Thoracic aorta (tissue), 2 donors: ENCODE results near the gene LCOR. TPM values are rescaled to one million over a fixed set of nuclear protein-coding genes. Genes with fewer than 3 reads are reported as not detected.

Experiments used
- ATAC-seq: fragments of 150-250 bp; one replicate; pipeline ENCODE4 v1.8.0; 2017; ENCODE audit warnings: low read depth; ENCODE audit not compliant: insufficient number of reproducible peaks, low FRiP score
- DNase-seq: peaks from one replicate; pipeline ENCODE4 v3.0.0-alpha.2; 2020; ENCODE audit warnings: low spot score
- H3K27ac ChIP-seq, 2 donors: fragments of 200-600 bp; sonication (generic); 1 replicate in 1 of 2; 2 replicates in 1 of 2; pipeline ENCODE4 v1.5.1; 2016; ENCODE audit warnings: mild to moderate bottlenecking in 2 of 2, moderate library complexity in 2 of 2
- H3K27me3 ChIP-seq: fragments of 200-600 bp; sonication (generic); replicated peaks from 2 replicates; pipeline ENCODE4 v1.6.0; 2016; ENCODE audit warnings: mild to moderate bottlenecking; ENCODE audit not compliant: insufficient read depth
- H3K36me3 ChIP-seq: fragments of 200-600 bp; sonication (generic); one replicate; pipeline ENCODE4 v1.5.1; 2016
- H3K4me1 ChIP-seq, 2 donors: fragments of 200-600 bp; sonication (generic); 1 replicate in 1 of 2; 2 replicates in 1 of 2; pipeline versions ENCODE4 v1.5.1 to v1.6.0; 2016; ENCODE audit warnings: low read depth in 2 of 2, mild to moderate bottlenecking in 1 of 2; ENCODE audit not compliant: control insufficient read depth in 1 of 2
- H3K4me3 ChIP-seq: fragments of 200-600 bp; sonication (generic); 2 replicates; pipeline ENCODE4 v1.5.1; 2016; ENCODE audit warnings: mild to moderate bottlenecking
- H3K9me3 ChIP-seq: fragments of 200-600 bp; sonication (generic); 2 replicates; pipeline ENCODE4 v1.5.1; 2016
- total RNA-seq, 2 donors: library from RNA; depleted of rRNA; stranded (reverse); fragments of >200 nt; gene quantifications; one replicate each; pipeline versions ENCODE4 v1.1.0 to v1.2.3, GENCODE V29; 2016
- TF ChIP-seq, protein P1 (sequence below): fragments of 200-600 bp; sonication (generic); IDR thresholded peaks from one replicate; pipeline ENCODE4 v1.5.1; 2019; ENCODE audit warnings: antibody characterized with exemption

The LCOR gene
- total RNA-seq, 2 donors from 2014 or later = 18.3 to 23.3 TPM

DNA sequence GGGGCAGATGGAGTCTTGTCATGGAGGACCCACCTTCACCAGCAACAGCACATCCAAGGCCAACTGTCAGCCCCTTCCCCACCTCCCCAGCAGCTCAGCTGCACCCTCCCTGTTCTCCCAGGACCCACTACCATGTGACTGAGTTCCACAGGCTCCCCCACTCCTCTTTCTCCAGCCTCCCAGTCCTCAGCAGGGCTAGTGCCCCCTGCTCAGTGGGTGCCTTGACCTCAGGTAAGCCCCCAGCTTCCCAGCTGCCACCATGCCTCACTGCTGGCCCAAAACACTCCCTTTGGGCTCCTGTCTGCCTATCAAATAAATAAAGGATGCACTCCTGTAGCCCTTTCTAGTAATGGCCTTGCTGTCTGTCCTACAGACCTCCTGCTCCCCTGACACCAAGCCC is 179.3 kb downstream of the LCOR start:
- H3K27me3 ChIP-seq = no peaks in the 10 kb centered on the region
- no peaks in the 10 kb centered on the region for H3K4me1 ChIP-seq
- H3K36me3 ChIP-seq = no peaks in the 10 kb centered on the region
- no peak overlapping the region for H3K27ac ChIP-seq
- TF ChIP-seq, protein P1, sequence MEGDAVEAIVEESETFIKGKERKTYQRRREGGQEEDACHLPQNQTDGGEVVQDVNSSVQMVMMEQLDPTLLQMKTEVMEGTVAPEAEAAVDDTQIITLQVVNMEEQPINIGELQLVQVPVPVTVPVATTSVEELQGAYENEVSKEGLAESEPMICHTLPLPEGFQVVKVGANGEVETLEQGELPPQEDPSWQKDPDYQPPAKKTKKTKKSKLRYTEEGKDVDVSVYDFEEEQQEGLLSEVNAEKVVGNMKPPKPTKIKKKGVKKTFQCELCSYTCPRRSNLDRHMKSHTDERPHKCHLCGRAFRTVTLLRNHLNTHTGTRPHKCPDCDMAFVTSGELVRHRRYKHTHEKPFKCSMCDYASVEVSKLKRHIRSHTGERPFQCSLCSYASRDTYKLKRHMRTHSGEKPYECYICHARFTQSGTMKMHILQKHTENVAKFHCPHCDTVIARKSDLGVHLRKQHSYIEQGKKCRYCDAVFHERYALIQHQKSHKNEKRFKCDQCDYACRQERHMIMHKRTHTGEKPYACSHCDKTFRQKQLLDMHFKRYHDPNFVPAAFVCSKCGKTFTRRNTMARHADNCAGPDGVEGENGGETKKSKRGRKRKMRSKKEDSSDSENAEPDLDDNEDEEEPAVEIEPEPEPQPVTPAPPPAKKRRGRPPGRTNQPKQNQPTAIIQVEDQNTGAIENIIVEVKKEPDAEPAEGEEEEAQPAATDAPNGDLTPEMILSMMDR = no peak
- DNase-seq (no peak), ATAC-seq (no peak)
- no peak overlapping the region for H3K4me3 ChIP-seq
- H3K9me3 ChIP-seq = peaks cover 5% of the 10 kb centered on the region

DNA sequence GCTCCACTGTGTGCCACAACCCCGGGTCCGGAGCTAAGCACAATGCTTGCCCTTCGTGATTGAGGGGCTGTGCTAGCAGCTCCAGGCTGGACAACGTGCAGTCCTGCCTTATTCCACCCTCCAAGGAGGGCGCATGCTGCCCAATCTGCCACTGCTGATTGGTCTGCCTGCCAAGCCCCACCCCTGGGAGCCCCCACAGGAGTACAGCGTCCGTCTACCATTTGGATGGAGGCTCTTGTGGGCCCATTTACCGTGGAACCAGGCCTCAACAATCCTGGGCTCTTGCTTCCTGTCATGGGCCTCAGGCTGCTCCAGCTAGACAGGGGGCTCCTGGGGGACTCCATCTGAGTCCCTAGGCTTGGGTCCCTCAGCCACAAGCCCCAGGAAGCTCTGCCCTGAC is 180.4 kb downstream of the LCOR start:
- Histone ChIP-seq H3K4me1 (no peaks in the 10 kb centered on the region), H3K27me3 (no peaks in the 10 kb centered on the region), H3K4me3 (no peak overlapping the region), H3K36me3 (no peaks in the 10 kb centered on the region), H3K9me3 (peaks cover 5% of the 10 kb centered on the region), H3K27ac (no peak overlapping the region)
- TF ChIP-seq, protein P1 = no peak
- ATAC-seq (no peak), DNase-seq (no peak)

DNA sequence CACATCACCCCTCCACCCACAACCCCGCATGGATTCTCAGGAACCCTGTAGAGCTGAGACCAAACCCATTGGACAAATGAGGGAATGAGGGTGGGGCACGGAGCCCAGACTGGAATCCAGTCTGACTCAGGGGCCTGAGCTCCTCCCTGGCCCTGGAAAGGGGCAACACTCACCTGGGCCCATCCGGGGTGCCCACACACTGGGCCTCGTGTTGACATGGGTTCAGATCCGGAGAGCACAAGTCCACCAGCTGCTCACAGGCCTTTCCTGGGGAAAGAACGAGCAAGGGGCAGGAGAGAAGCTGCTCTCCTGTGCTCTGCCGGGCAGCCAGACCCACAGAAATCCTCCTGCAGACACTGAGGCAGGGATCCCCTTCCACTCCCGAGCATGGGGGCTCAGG is 181.5 kb downstream of the LCOR start:
- H3K36me3 ChIP-seq = no peaks in the 10 kb centered on the region
- ATAC-seq = no peak
- no peak overlapping the region for H3K4me3 ChIP-seq
- TF ChIP-seq, protein P1 = no peak
- no peaks in the 10 kb centered on the region for H3K27me3 ChIP-seq
- no peaks in the 10 kb centered on the region for H3K9me3 ChIP-seq
- no peak overlapping the region for H3K27ac ChIP-seq
- DNase-seq = no peak
- no peaks in the 10 kb centered on the region for H3K4me1 ChIP-seq

DNA sequence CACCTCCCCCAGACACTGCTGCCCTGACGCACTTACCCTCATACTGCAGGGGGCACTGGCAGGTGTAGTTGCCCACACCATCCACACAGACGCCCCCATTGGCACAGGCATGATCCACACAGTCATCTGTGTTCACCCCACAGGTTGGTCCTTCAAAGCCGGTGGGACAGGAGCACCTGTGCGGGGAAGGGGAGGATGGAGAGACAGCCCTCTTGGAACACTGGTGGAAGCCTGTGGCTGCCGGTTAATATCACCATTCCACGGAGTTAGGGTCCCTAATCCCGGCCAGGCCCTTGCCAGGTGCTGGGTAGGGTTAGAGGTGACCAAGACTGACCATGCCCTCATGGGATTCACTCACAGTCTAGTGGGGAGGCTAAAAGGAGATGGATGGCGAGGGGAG is 181.9 kb downstream of the LCOR start:
- no peaks in the 10 kb centered on the region for H3K36me3 ChIP-seq
- H3K27me3 ChIP-seq = no peaks in the 10 kb centered on the region
- H3K4me3 ChIP-seq = no peak overlapping the region
- ATAC-seq (no peak), DNase-seq (no peak)
- H3K9me3 ChIP-seq = no peaks in the 10 kb centered on the region
- TF ChIP-seq, protein P1 = no peak
- H3K27ac ChIP-seq = no peak overlapping the region
- H3K4me1 ChIP-seq = no peaks in the 10 kb centered on the region

DNA sequence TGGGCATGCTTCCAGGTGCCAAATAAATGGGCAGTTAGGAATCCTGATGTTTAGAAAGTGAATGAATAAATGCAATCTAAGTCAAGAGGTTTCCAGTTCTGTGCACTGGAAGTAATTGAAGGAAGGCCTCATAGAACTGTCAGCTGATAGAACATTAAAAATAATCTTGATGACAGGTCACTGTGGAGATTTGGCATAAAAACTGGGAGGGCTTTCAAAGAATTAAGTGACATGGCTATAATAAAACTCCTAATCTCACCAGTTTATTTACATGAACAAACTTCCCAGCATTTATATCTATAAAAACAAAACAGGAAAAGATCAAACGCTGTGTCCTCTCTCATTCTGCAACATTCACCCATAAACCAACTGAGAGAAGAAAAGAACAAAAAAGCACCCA is 183.1 kb downstream of the LCOR start:
- Histone ChIP-seq H3K4me3 (no peak overlapping the region), H3K27ac (no peak overlapping the region), H3K36me3 (no peaks in the 10 kb centered on the region), H3K4me1 (peaks cover under 1 to 4% of the 10 kb centered on the region in 2 donors), H3K27me3 (no peaks in the 10 kb centered on the region), H3K9me3 (no peaks in the 10 kb centered on the region)
- ATAC-seq = no peak
- TF ChIP-seq, protein P1 = no peak
- DNase-seq = no peak
